Lung (tissue), 12 donors: ENCODE results near the gene ABCG2. TPM values are rescaled to one million over a fixed set of nuclear protein-coding genes. Genes with fewer than 3 reads are reported as not detected.
"Not testable (repeated sequence)": the region's sequence is repeated elsewhere in the genome, so short reads cannot be mapped to it uniquely, and the experiment has no call there.

Source experiments
- ATAC-seq: fragments of 200-7000 bp; cut with Tn5 transposase; one replicate; pipeline ENCODE4 v1.9.1; 2020; ENCODE audit warnings: moderate number of reproducible peaks; ENCODE audit not compliant: insufficient read depth, low FRiP score
- DNase-seq, 3 donors: peaks; one replicate each; pipeline ENCODE4 v3.0.0-alpha.2; 2013 to 2017
- H3K27ac ChIP-seq, 2 donors: one replicate each; pipeline ENCODE4 v1.5.1; 2013; ENCODE audit warnings: mild to moderate bottlenecking in 2 of 2, moderate library complexity in 2 of 2, control low read depth in 1 of 2, inconsistent platforms in 1 of 2, low read depth in 1 of 2, low read length in 1 of 2
- H3K27me3 ChIP-seq, 3 donors: one replicate each; pipeline ENCODE4 v1.5.1; 2013; ENCODE audit warnings: low read length in 2 of 3; ENCODE audit not compliant: control insufficient read depth in 3 of 3, insufficient read depth in 3 of 3
- H3K36me3 ChIP-seq, 4 donors: one replicate each; pipeline ENCODE4 v1.5.1; 2013; ENCODE audit warnings: low read length in 4 of 4, mild to moderate bottlenecking in 1 of 4, moderate library complexity in 1 of 4; ENCODE audit not compliant: control insufficient read depth in 4 of 4, insufficient read depth in 4 of 4
- H3K4me1 ChIP-seq, 5 donors: one replicate each; pipeline ENCODE4 v1.5.1; 2013; ENCODE audit warnings: low read length in 5 of 5, mild to moderate bottlenecking in 2 of 5, moderate library complexity in 1 of 5; ENCODE audit not compliant: control insufficient read depth in 5 of 5, insufficient read depth in 5 of 5
- H3K4me3 ChIP-seq: one replicate; pipeline ENCODE4 v1.5.1; 2013; ENCODE audit warnings: mild to moderate bottlenecking, control low read depth, moderate library complexity
- H3K9ac ChIP-seq, 2 donors: one replicate each; pipeline ENCODE4 v1.5.1; 2013; ENCODE audit warnings: low read length in 2 of 2, control low read depth in 1 of 2; ENCODE audit not compliant: insufficient read depth in 1 of 2
- H3K9me3 ChIP-seq, 4 donors: one replicate each; pipeline ENCODE4 v1.5.1; 2013; ENCODE audit warnings: low read length in 3 of 4, mild to moderate bottlenecking in 1 of 4, moderate library complexity in 1 of 4; ENCODE audit not compliant: control insufficient read depth in 4 of 4, insufficient read depth in 3 of 4
- CTCF ChIP-seq: IDR thresholded peaks from 2 replicates; pipeline ENCODE4 v1.5.1; 2012; ENCODE audit warnings: mild to moderate bottlenecking; ENCODE audit errors: control extremely low read depth, extremely low read depth
- WGBS, 2 donors: extraction: QIAGEN DNeasy Blood & Tissue Kit; methylation state at CpG; one replicate each; pipeline ENCODE4 v1.1.7; 2013; 5-methylcytosine and 5-hydroxymethylcytosine counted together
- polyA plus RNA-seq, 2 donors: library from polyadenylated mRNA; stranded (reverse); fragments of 200-250 nt; gene quantifications; one replicate each; pipeline ENCODE4 v1.2.1, GENCODE V29; 2013
- total RNA-seq, 2 donors: library from RNA; depleted of rRNA in 1 of 2; stranded (reverse); fragments of >200 nt in 1 of 2; gene quantifications; one replicate each; pipeline ENCODE4 v1.2.1, GENCODE V29; 2014 to 2021
- donor health status: control.
- donor health status: control.
- donor health status: Bipolar disorder and iron deficiency.
- donor health status: healthy.
- donor health status: DM: yes; HTN: yes; CAD: no.

The ABCG2 gene
- total and polyA plus RNA-seq, 4 donors, result 1.0 to 15.7 (median 3.3) TPM

GRCh38 chr4:88130003-88130402 is 28.4 kb downstream of the ABCG2 start:
- DNase-seq (no peak), ATAC-seq (no peak)
- Histone ChIP-seq H3K4me1 (no peaks in the 10 kb centered on the region), H3K4me3 (no peak overlapping the region), H3K27me3 (no peaks in the 10 kb centered on the region), H3K9ac (no peak overlapping the region), H3K27ac (no peak overlapping the region), H3K36me3 (peaks cover 0 to 13% (median 4%) of the 10 kb centered on the region in 4 donors), H3K9me3 (no peaks in the 10 kb centered on the region)
- WGBS, 2 donors, result 97 to 98% methylated on average over 5 of the region's 5 CpGs
- no peak for TF ChIP-seq CTCF

- H3K27ac ChIP-seq, DNase-seq, H3K4me1 ChIP-seq, H3K9ac ChIP-seq, H3K9me3 ChIP-seq, ATAC-seq, H3K27me3 ChIP-seq, H3K4me3 ChIP-seq: not testable (repeated sequence)
- H3K36me3 ChIP-seq, result peaks cover 0 to 26% (median 11%) of the 10 kb centered on the region in 4 donors
- 87 to 91% methylated on average over 5 of the region's 5 CpGs for WGBS, 2 donors
These were observed 36.2 kb downstream of the ABCG2 start for GRCh38 chr4:88122260-88122659.

- Histone ChIP-seq H3K36me3 (peaks cover 0 to 26% (median 11%) of the 10 kb centered on the region in 4 donors), H3K27ac (no peak overlapping the region), H3K4me1 (no peaks in the 10 kb centered on the region), H3K9ac (no peak overlapping the region), H3K4me3 (no peak overlapping the region), H3K9me3 (peaks cover 0 to 10% (median 7%) of the 10 kb centered on the region in 4 donors), H3K27me3 (no peaks in the 10 kb centered on the region)
- DNase-seq (no peak), ATAC-seq (no peak)
- no peak for TF ChIP-seq CTCF
- 87% methylated on average over 2 of the region's 2 CpGs for WGBS, 2 donors
These were observed 38.5 kb downstream of the ABCG2 start for GRCh38 chr4:88119943-88120342.

GRCh38 chr4:88115587-88115986 is 42.9 kb downstream of the ABCG2 start:
- Histone ChIP-seq H3K27me3 (no peaks in the 10 kb centered on the region), H3K27ac (no peak overlapping the region), H3K9me3 (peaks cover 0 to 7% (median 5%) of the 10 kb centered on the region in 4 donors), H3K4me3 (no peak overlapping the region), H3K36me3 (peaks cover 2 to 12% (median 7%) of the 10 kb centered on the region in 4 donors), H3K4me1 (no peaks in the 10 kb centered on the region), H3K9ac (no peak overlapping the region)
- WGBS, 2 donors, result 71 to 87% methylated on average over 5 of the region's 5 CpGs
- no peak for TF ChIP-seq CTCF
- DNase-seq (no peak), ATAC-seq (no peak)
